ENCODE results near the gene FHDC1. TPM values are rescaled to one million over a fixed set of nuclear protein-coding genes. Genes with fewer than 3 reads are reported as not detected.

The FHDC1 gene
- total RNA-seq, 1 experiment from 2014 or later = 0.03 TPM

- Histone ChIP-seq H3K4me3 (no peak overlapping the region), H3K27me3 (replicated peaks) (no peaks in the 10 kb centered on the region), H3K36me3 (no peaks in the 10 kb centered on the region), H3K9me3 (replicated peaks) (no peaks in the 10 kb centered on the region), H3K4me1 (replicated peaks) (peaks cover 8% of the 10 kb centered on the region), H3K27ac (no peak overlapping the region)
- no peak for DNase-seq (ENCODE audit: low read depth in 1 of 2, low spot score in 2 of 2)
Observed at GRCh38 chr4:152983221-152983620, 47.1 kb downstream of the FHDC1 start.

- Histone ChIP-seq H3K27me3 (replicated peaks) (no peaks in the 10 kb centered on the region), H3K36me3 (no peaks in the 10 kb centered on the region), H3K4me1 (replicated peaks) (peaks cover 8% of the 10 kb centered on the region), H3K27ac (no peak overlapping the region), H3K4me3 (no peak overlapping the region), H3K9me3 (replicated peaks) (no peaks in the 10 kb centered on the region)
- DNase-seq (ENCODE audit: low read depth in 1 of 2, low spot score in 2 of 2) = no peak
Observed at GRCh38 chr4:152983774-152984411, 47.8 kb downstream of the FHDC1 start.

GRCh38 chr4:152988721-152989553 lies 52.8 kb downstream of the FHDC1 start:
- Histone ChIP-seq H3K9me3 (replicated peaks) (no peaks in the 10 kb centered on the region), H3K4me1 (replicated peaks) (peaks cover 5% of the 10 kb centered on the region), H3K36me3 (no peaks in the 10 kb centered on the region), H3K27me3 (replicated peaks) (no peaks in the 10 kb centered on the region), H3K27ac (no peak overlapping the region), H3K4me3 (no peak overlapping the region)
- no peak for DNase-seq (ENCODE audit: low read depth in 1 of 2, low spot score in 2 of 2)

- Histone ChIP-seq H3K27ac (no peak overlapping the region), H3K36me3 (no peaks in the 10 kb centered on the region), H3K4me3 (no peak overlapping the region), H3K4me1 (replicated peaks) (no peaks in the 10 kb centered on the region), H3K9me3 (replicated peaks) (no peaks in the 10 kb centered on the region), H3K27me3 (replicated peaks) (no peaks in the 10 kb centered on the region)
- no peak for DNase-seq (ENCODE audit: low read depth in 1 of 2, low spot score in 2 of 2)
Observed at GRCh38 chr4:152989554-152989970, 53.4 kb downstream of the FHDC1 start.

GRCh38 chr4:152990471-152991131 lies 54.5 kb downstream of the FHDC1 start:
- H3K9me3 ChIP-seq (replicated peaks) = no peaks in the 10 kb centered on the region
- H3K4me1 ChIP-seq (replicated peaks) = no peaks in the 10 kb centered on the region
- H3K36me3 ChIP-seq = no peaks in the 10 kb centered on the region
- no peak overlapping the region for H3K4me3 ChIP-seq
- no peaks in the 10 kb centered on the region for H3K27me3 ChIP-seq (replicated peaks)
- no peak overlapping the region for H3K27ac ChIP-seq
- DNase-seq (ENCODE audit: low read depth in 1 of 2, low spot score in 2 of 2) = no peak

GRCh38 chr4:152991398-152991797 lies 55.3 kb downstream of the FHDC1 start:
- no peaks in the 10 kb centered on the region for H3K27me3 ChIP-seq (replicated peaks)
- H3K27ac ChIP-seq = no peak overlapping the region
- no peaks in the 10 kb centered on the region for H3K36me3 ChIP-seq
- DNase-seq (ENCODE audit: low read depth in 1 of 2, low spot score in 2 of 2) = no peak
- H3K4me1 ChIP-seq (replicated peaks) = no peaks in the 10 kb centered on the region
- no peaks in the 10 kb centered on the region for H3K9me3 ChIP-seq (replicated peaks)
- H3K4me3 ChIP-seq = no peak overlapping the region

- H3K4me3 ChIP-seq = no peak overlapping the region
- no peaks in the 10 kb centered on the region for H3K36me3 ChIP-seq
- H3K9me3 ChIP-seq (replicated peaks) = no peaks in the 10 kb centered on the region
- no peak overlapping the region for H3K27ac ChIP-seq
- no peaks in the 10 kb centered on the region for H3K27me3 ChIP-seq (replicated peaks)
- no peak for DNase-seq (ENCODE audit: low read depth in 1 of 2, low spot score in 2 of 2)
- H3K4me1 ChIP-seq (replicated peaks) = no peaks in the 10 kb centered on the region
Observed at GRCh38 chr4:152992027-152992426, 55.9 kb downstream of the FHDC1 start.

- no peak for DNase-seq (ENCODE audit: low read depth in 1 of 2, low spot score in 2 of 2)
- H3K4me1 ChIP-seq (replicated peaks) = no peaks in the 10 kb centered on the region
Observed at GRCh38 chr4:152992466-152992865, 56.3 kb downstream of the FHDC1 start.

GRCh38 chr4:152994038-152994437 lies 57.9 kb downstream of the FHDC1 start:
- DNase-seq (ENCODE audit: low read depth in 1 of 2, low spot score in 2 of 2) = no peak
- Histone ChIP-seq H3K27me3 (replicated peaks) (no peaks in the 10 kb centered on the region), H3K27ac (no peak overlapping the region), H3K4me3 (no peak overlapping the region), H3K9me3 (replicated peaks) (no peaks in the 10 kb centered on the region), H3K4me1 (replicated peaks) (no peaks in the 10 kb centered on the region), H3K36me3 (no peaks in the 10 kb centered on the region)

More at GRCh38 chr4:152992466-152992865, 56.3 kb downstream of the FHDC1 start:
- H3K4me3 ChIP-seq = no peak overlapping the region
- no peaks in the 10 kb centered on the region for H3K36me3 ChIP-seq
- H3K9me3 ChIP-seq (replicated peaks) = no peaks in the 10 kb centered on the region
- H3K27ac ChIP-seq = no peak overlapping the region
- no peaks in the 10 kb centered on the region for H3K27me3 ChIP-seq (replicated peaks)

- no peaks in the 10 kb centered on the region for H3K9me3 ChIP-seq (replicated peaks)
- H3K27ac ChIP-seq = no peak overlapping the region
- H3K4me3 ChIP-seq = no peak overlapping the region
- no peak for DNase-seq (ENCODE audit: low read depth in 1 of 2, low spot score in 2 of 2)
- H3K36me3 ChIP-seq = no peaks in the 10 kb centered on the region
- peaks cover 1% of the 10 kb centered on the region for H3K4me1 ChIP-seq (replicated peaks)
- H3K27me3 ChIP-seq (replicated peaks) = no peaks in the 10 kb centered on the region
Observed at GRCh38 chr4:152996111-152996571, 60.0 kb downstream of the FHDC1 start.

- Histone ChIP-seq H3K4me3 (no peak overlapping the region), H3K9me3 (replicated peaks) (no peaks in the 10 kb centered on the region), H3K36me3 (no peaks in the 10 kb centered on the region), H3K4me1 (replicated peaks) (peaks cover 7% of the 10 kb centered on the region), H3K27ac (no peak overlapping the region), H3K27me3 (replicated peaks) (no peaks in the 10 kb centered on the region)
- no peak for DNase-seq (ENCODE audit: low read depth in 1 of 2, low spot score in 2 of 2)
Observed at GRCh38 chr4:152996672-152997071, 60.5 kb downstream of the FHDC1 start.

GRCh38 chr4:152997288-152997687 lies 61.2 kb downstream of the FHDC1 start:
- Histone ChIP-seq H3K9me3 (replicated peaks) (no peaks in the 10 kb centered on the region), H3K27ac (no peak overlapping the region), H3K4me1 (replicated peaks) (peaks cover 13% of the 10 kb centered on the region)

GRCh38 chr4:152997771-152998487 lies 61.8 kb downstream of the FHDC1 start:
- Histone ChIP-seq H3K4me1 (replicated peaks) (peaks cover 16% of the 10 kb centered on the region), H3K36me3 (no peaks in the 10 kb centered on the region), H3K27me3 (replicated peaks) (no peaks in the 10 kb centered on the region), H3K27ac (no peak overlapping the region), H3K4me3 (no peak overlapping the region), H3K9me3 (replicated peaks) (no peaks in the 10 kb centered on the region)
- no peak for DNase-seq (ENCODE audit: low read depth in 1 of 2, low spot score in 2 of 2)

More at GRCh38 chr4:152997288-152997687, 61.2 kb downstream of the FHDC1 start:
- no peak for DNase-seq (ENCODE audit: low read depth in 1 of 2, low spot score in 2 of 2)
- H3K36me3 ChIP-seq = no peaks in the 10 kb centered on the region
- H3K4me3 ChIP-seq = no peak overlapping the region
- no peaks in the 10 kb centered on the region for H3K27me3 ChIP-seq (replicated peaks)

All from SJSA1 (cell line).